HL-60 (cell line): ENCODE measurements around the gene ZSCAN29.

Experiments
- DNase-seq, 2 experiments: peaks; one replicate each; pipeline ENCODE4 v3.0.0-alpha.2; 2010 to 2020; ENCODE audit warnings: low read depth in 1 of 2, low spot score in 1 of 2
- H3K27ac ChIP-seq: fragments of 250-450 bp; sonication (Bioruptor Pico); replicated peaks from 2 replicates; pipeline ENCODE4 v1.5.1; 2020; ENCODE audit warnings: mild to moderate bottlenecking, moderate library complexity
- H3K27me3 ChIP-seq: fragments of 250-450 bp; sonication (Bioruptor Pico); 2 replicates; pipeline ENCODE4 v1.5.1; 2021; ENCODE audit warnings: mild to moderate bottlenecking, moderate library complexity; ENCODE audit not compliant: insufficient read depth, poor library complexity, severe bottlenecking
- H3K4me3 ChIP-seq: replicated peaks from 2 replicates; pipeline ENCODE4 v1.5.1; 2011; ENCODE audit warnings: mild to moderate bottlenecking, control low read depth, low read length; ENCODE audit not compliant: insufficient read depth
- GABPA ChIP-seq: IDR thresholded peaks from 2 replicates; pipeline ENCODE4 v1.6.1; 2012; ENCODE audit warnings: low read depth
- POLR2AphosphoS5 ChIP-seq: IDR thresholded peaks from 2 replicates; pipeline ENCODE4 v1.6.1; 2012; ENCODE audit warnings: low read depth
- SPI1 ChIP-seq: IDR thresholded peaks from 2 replicates; pipeline ENCODE4 v1.6.1; 2012; ENCODE audit warnings: low read depth, mild to moderate bottlenecking, borderline replicate concordance
- long read RNA-seq: library from polyadenylated mRNA; unstranded; transcript quantifications from one replicate; pipeline ENCODE4 v2.0.0, GENCODE V29; 2020
- TF ChIP-seq, protein P1 (sequence below): IDR thresholded peaks from one replicate; pipeline ENCODE4 v1.5.1; 2011; ENCODE audit warnings: low read length, control low read depth, inconsistent platforms; ENCODE audit not compliant: insufficient read depth
- TF ChIP-seq, protein P2 (sequence below): IDR thresholded peaks from 2 replicates; pipeline ENCODE4 v1.6.1; 2012; ENCODE audit warnings: low read depth; ENCODE audit not compliant: insufficient replicate concordance

The ZSCAN29 gene
- long read RNA-seq, partial matches to known transcripts, result 2 of 2 reads
- long read RNA-seq, other reads (novel, unspliced or antisense), result 0 of 2 reads

DNA sequence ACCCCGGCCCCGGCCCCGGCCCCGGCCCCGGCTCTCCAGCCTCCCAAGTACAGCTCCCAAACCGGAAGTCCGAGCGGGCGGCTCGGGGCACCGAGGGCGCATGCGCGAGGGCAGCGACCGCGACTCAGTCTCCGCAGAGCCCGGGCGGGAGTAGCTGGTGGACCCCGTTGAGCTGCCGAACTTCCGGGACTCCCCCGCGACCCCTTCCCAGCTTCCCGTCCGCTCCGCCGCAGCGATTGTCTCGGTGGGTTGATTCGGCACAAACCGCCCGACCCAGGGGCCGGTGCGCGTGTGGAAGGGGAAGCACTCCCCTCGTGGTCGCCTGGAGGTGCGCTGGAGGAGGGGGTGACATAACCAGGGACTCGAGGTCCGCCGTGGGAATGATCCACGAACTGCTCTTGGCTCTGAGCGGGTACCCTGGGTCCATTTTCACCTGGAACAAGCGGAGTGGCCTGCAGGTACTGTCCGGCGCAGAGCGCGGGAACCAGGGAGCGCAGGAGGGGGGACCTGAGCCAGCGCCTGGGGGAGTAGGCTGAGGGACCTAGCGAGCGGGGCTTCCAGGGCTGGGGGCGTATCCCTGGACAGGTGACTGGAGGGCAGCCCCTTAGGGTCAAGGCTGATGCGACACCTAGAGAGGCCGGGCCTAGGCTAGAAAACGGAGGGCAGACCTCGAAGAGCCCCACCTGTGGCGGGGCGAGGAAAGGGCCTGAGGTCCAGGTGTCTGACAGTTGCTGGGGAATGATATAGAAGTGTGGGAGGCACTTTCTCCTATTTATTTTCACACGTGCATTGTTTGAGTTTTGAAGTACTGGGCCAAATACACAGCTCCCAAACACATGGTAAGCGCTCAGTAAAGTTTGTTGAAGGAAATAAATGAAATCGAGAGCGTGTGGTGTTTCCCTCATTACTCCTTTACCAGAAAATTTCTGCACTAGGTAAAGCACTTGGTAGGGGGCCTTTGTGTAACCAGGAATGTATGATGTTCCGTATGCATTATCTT lies at the start of gene ZSCAN29, which contains the start of gene TUBGCP4:
Gene ZSCAN29, minus strand, starts transcription at position 69 of the 1,000 bp plus-strand sequence. CDS start 1,130 bp downstream, outside the sequence.
Gene TUBGCP4, plus strand, starts transcription at position 127 of the 1,000 bp plus-strand sequence. Its CDS starts 254 bp downstream, at position 381.
- no peaks in the 10 kb centered on the region for H3K27me3 ChIP-seq
- peak within 1 kb of the TSS; percentile 91 for H3K27ac ChIP-seq
- peak; percentile 75 to 81 for DNase-seq
- H3K4me3 ChIP-seq, result peak within 1 kb of the TSS; percentile 89
- TF ChIP-seq GABPA (peak; percentile 73), POLR2AphosphoS5 (peak; percentile 61), SPI1 (no peak)
- TF ChIP-seq, protein P1, sequence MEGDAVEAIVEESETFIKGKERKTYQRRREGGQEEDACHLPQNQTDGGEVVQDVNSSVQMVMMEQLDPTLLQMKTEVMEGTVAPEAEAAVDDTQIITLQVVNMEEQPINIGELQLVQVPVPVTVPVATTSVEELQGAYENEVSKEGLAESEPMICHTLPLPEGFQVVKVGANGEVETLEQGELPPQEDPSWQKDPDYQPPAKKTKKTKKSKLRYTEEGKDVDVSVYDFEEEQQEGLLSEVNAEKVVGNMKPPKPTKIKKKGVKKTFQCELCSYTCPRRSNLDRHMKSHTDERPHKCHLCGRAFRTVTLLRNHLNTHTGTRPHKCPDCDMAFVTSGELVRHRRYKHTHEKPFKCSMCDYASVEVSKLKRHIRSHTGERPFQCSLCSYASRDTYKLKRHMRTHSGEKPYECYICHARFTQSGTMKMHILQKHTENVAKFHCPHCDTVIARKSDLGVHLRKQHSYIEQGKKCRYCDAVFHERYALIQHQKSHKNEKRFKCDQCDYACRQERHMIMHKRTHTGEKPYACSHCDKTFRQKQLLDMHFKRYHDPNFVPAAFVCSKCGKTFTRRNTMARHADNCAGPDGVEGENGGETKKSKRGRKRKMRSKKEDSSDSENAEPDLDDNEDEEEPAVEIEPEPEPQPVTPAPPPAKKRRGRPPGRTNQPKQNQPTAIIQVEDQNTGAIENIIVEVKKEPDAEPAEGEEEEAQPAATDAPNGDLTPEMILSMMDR, result peak; percentile 20
- TF ChIP-seq, protein P2, sequence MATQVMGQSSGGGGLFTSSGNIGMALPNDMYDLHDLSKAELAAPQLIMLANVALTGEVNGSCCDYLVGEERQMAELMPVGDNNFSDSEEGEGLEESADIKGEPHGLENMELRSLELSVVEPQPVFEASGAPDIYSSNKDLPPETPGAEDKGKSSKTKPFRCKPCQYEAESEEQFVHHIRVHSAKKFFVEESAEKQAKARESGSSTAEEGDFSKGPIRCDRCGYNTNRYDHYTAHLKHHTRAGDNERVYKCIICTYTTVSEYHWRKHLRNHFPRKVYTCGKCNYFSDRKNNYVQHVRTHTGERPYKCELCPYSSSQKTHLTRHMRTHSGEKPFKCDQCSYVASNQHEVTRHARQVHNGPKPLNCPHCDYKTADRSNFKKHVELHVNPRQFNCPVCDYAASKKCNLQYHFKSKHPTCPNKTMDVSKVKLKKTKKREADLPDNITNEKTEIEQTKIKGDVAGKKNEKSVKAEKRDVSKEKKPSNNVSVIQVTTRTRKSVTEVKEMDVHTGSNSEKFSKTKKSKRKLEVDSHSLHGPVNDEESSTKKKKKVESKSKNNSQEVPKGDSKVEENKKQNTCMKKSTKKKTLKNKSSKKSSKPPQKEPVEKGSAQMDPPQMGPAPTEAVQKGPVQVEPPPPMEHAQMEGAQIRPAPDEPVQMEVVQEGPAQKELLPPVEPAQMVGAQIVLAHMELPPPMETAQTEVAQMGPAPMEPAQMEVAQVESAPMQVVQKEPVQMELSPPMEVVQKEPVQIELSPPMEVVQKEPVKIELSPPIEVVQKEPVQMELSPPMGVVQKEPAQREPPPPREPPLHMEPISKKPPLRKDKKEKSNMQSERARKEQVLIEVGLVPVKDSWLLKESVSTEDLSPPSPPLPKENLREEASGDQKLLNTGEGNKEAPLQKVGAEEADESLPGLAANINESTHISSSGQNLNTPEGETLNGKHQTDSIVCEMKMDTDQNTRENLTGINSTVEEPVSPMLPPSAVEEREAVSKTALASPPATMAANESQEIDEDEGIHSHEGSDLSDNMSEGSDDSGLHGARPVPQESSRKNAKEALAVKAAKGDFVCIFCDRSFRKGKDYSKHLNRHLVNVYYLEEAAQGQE, result peak; percentile 36

DNA sequence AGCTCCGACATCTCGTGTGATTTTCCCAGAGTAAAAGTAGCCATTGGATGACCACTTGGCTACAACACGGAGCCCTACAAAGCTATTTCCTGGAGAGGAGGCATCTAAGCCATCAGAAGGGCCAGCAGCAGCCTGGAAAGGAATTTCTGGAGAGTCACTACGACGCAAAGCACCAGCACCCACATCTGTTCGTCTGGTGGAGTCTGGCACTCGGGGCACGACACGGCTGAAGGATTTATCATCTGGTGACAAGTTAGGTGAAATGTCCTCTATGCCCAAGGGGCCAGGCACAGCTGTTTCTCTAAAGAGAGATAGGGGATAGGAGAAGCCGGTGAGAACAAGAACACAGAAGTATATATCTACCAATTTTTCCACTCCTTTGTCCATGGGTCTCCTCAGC lies 49.6 kb upstream of the ZSCAN29 start:
- TF ChIP-seq, protein P1, result no peak
- TF ChIP-seq POLR2AphosphoS5, result no peak
- TF ChIP-seq GABPA, result no peak
- no peak for TF ChIP-seq SPI1
- TF ChIP-seq, protein P2, result no peak
- no peak overlapping the region for H3K4me3 ChIP-seq
- DNase-seq, result no peak
- no peak overlapping the region for H3K27ac ChIP-seq
- no peaks in the 10 kb centered on the region for H3K27me3 ChIP-seq

DNA sequence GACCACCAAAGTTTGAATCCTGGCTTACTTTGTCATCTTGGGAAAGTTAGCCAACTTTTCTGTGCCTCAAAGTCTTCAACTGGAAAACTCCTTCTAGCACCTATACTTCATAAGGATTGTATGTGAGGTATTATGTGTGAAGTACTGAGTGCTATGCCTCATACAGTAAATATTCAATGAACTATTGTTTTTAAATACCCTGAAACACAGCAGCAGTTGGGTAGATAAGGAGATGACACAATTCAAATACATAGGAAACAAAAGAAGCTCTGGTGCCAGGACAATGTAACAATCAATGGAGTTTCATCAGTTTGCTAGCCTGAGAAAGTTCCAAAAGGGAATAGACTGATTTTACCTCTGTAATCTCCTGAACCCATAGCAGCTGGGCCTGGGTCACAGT lies 43.4 kb upstream of the ZSCAN29 start:
- no peak overlapping the region for H3K4me3 ChIP-seq
- H3K27ac ChIP-seq, result no peak overlapping the region
- DNase-seq, result no peak
- TF ChIP-seq SPI1 (no peak), POLR2AphosphoS5 (no peak), GABPA (no peak)
- TF ChIP-seq, protein P2, result no peak
- TF ChIP-seq, protein P1, result no peak
- H3K27me3 ChIP-seq, result no peaks in the 10 kb centered on the region
